CD14-positive monocyte (primary cell): ENCODE data around the gene OR4D1. TPM values are rescaled to one million over a fixed set of nuclear protein-coding genes. Genes with fewer than 3 reads are reported as not detected.
"Not testable (repeated sequence)": the region's sequence is repeated elsewhere in the genome, so short reads cannot be mapped to it uniquely, and the experiment has no call there.

Experiments used
- DNase-seq, 3 donors: peaks; one replicate each; pipeline ENCODE4 v3.0.0-alpha.2; 2011 to 2022
- H2AFZ ChIP-seq: 2 replicates; pipeline ENCODE4 v1.6.0; 2012; ENCODE audit warnings: mild to moderate bottlenecking, low read depth, low read length, inconsistent platforms; ENCODE audit not compliant: insufficient read depth, poor library complexity, severe bottlenecking
- H3K27ac ChIP-seq, 2 donors: 1 replicate in 1 of 2; 2 replicates in 1 of 2; pipeline ENCODE4 v1.5.1; 2012 to 2013; ENCODE audit warnings: low read length in 2 of 2, control low read depth in 1 of 2, inconsistent platforms in 1 of 2, low read depth in 1 of 2, mild to moderate bottlenecking in 1 of 2
- H3K27me3 ChIP-seq, 2 donors: one replicate each; pipeline versions ENCODE4 v1.6.0 to v1.6.1; 2011 to 2013; ENCODE audit warnings: low read length in 2 of 2; ENCODE audit not compliant: control insufficient read depth in 2 of 2, insufficient read depth in 2 of 2
- H3K36me3 ChIP-seq, 2 donors: replicated peaks in 1 of 2; 1 replicate in 1 of 2; 2 replicates in 1 of 2; pipeline versions ENCODE4 v1.5.1 to v1.6.1; 2012 to 2013; ENCODE audit warnings: low read length in 2 of 2, control low read depth in 1 of 2, inconsistent platforms in 1 of 2, mild to moderate bottlenecking in 1 of 2; ENCODE audit not compliant: insufficient read depth in 2 of 2, control insufficient read depth in 1 of 2
- H3K4me1 ChIP-seq, 2 donors: 1 replicate in 1 of 2; 2 replicates in 1 of 2; pipeline versions ENCODE4 v1.5.1 to v1.6.1; 2012 to 2013; ENCODE audit warnings: low read length in 2 of 2, control low read depth in 1 of 2, inconsistent platforms in 1 of 2, mild to moderate bottlenecking in 1 of 2, moderate library complexity in 1 of 2; ENCODE audit not compliant: insufficient read depth in 2 of 2, control insufficient read depth in 1 of 2
- H3K4me2 ChIP-seq: replicated peaks from 2 replicates; pipeline ENCODE3; 2012; ENCODE audit warnings: low read length, moderate library complexity, mild to moderate bottlenecking; ENCODE audit not compliant: poor library complexity, severe bottlenecking; ENCODE audit errors: extremely low read depth
- H3K4me3 ChIP-seq, 3 experiments: fragments of 200-600 bp in 1 of 3; sonication (generic) in 1 of 3; replicated peaks in 1 of 3; 1 replicate in 2 of 3; 2 replicates in 1 of 3; pipeline ENCODE4 v1.5.1; 2011 to 2013; ENCODE audit warnings: low read length in 3 of 3, mild to moderate bottlenecking in 3 of 3, control low read depth in 2 of 3, low read depth in 2 of 3, inconsistent platforms in 1 of 3, moderate library complexity in 1 of 3
- H3K79me2 ChIP-seq: 2 replicates; pipeline ENCODE4 v1.6.0; 2012; ENCODE audit warnings: mild to moderate bottlenecking, control low read depth, inconsistent platforms, low read length, moderate library complexity; ENCODE audit not compliant: insufficient read depth
- H3K9ac ChIP-seq: 2 replicates; pipeline ENCODE4 v1.6.0; 2017; ENCODE audit warnings: low read length, mild to moderate bottlenecking; ENCODE audit not compliant: insufficient read depth, poor library complexity, severe bottlenecking
- H3K9me3 ChIP-seq, 2 donors: replicated peaks in 1 of 2; 1 replicate in 1 of 2; 2 replicates in 1 of 2; pipeline versions ENCODE4 v1.5.1 to v1.6.1; 2012 to 2013; ENCODE audit warnings: low read length in 2 of 2, control low read depth in 1 of 2; ENCODE audit not compliant: control insufficient read depth in 1 of 2, insufficient read depth in 1 of 2
- H4K20me1 ChIP-seq: 2 replicates; pipeline ENCODE4 v1.6.0; 2012; ENCODE audit warnings: mild to moderate bottlenecking, low read length, control low read depth, moderate library complexity; ENCODE audit not compliant: insufficient read depth
- H3K27ac Mint-ChIP-seq, 7 donors: one replicate each; pipeline ENCODE4 v1.8.0; 2020; ENCODE audit warnings: mild to moderate bottlenecking in 7 of 7, mixed read lengths in 7 of 7, moderate library complexity in 6 of 7, inconsistent platforms in 2 of 7
- H3K27me3 Mint-ChIP-seq, 3 donors: one replicate each; pipeline ENCODE4 v1.8.0; 2021 to 2022; ENCODE audit warnings: low read depth in 3 of 3, mild to moderate bottlenecking in 3 of 3, mixed read lengths in 3 of 3, moderate library complexity in 3 of 3, inconsistent platforms in 1 of 3
- H3K36me3 Mint-ChIP-seq, 2 donors: one replicate each; pipeline ENCODE4 v1.8.0; 2020; ENCODE audit warnings: mixed read lengths in 2 of 2, inconsistent platforms in 1 of 2, mild to moderate bottlenecking in 1 of 2
- H3K4me1 Mint-ChIP-seq: one replicate; pipeline ENCODE4 v1.8.0; 2020; ENCODE audit warnings: mild to moderate bottlenecking, mixed read lengths
- H3K4me3 Mint-ChIP-seq, 2 donors: one replicate each; pipeline ENCODE4 v1.8.0; 2020; ENCODE audit warnings: mild to moderate bottlenecking in 2 of 2, mixed read lengths in 2 of 2, moderate library complexity in 1 of 2
- H3K9me3 Mint-ChIP-seq, 7 donors: one replicate each; pipeline ENCODE4 v1.8.0; 2020 to 2022; ENCODE audit warnings: mixed read lengths in 7 of 7, mild to moderate bottlenecking in 6 of 7, moderate library complexity in 6 of 7, inconsistent platforms in 2 of 7
- CTCF ChIP-seq: fragments of 200-600 bp; IDR thresholded peaks from one replicate; pipeline ENCODE4 v1.8.0; 2022; ENCODE audit warnings: antibody characterized with exemption, mild to moderate bottlenecking
- WGBS: methylation state at CpG from one replicate; pipeline ENCODE4 v1.1.5; 2013; ENCODE audit warnings: missing lambda C conversion rate; ENCODE audit not compliant: insufficient coverage; 5-methylcytosine and 5-hydroxymethylcytosine counted together
- intact Hi-C, 2 donors: fragments of 100-400 bp; cut with micrococcal nuclease; formaldehyde crosslinking; loops; one replicate each; pipeline versions ENCODE4 v1.15.0 to v1.15.1; 2023
- polyA plus RNA-seq, 3 donors: library from polyadenylated mRNA; depleted of rRNA in 1 of 3; unstranded in 2 of 3; stranded (reverse) in 1 of 3; fragments of 300-500 nt in 2 of 3; fragments of >200 nt in 1 of 3; fragmentation: Illumina TruSeq in 2 of 3; gene quantifications; 1 replicate in 2 of 3; 2 replicates in 1 of 3; pipeline ENCODE4 v1.2.3, GENCODE V29; 2012 to 2021

The OR4D1 gene
- polyA plus RNA-seq, 3 donors, result 0.03 TPM; not detected in 2

DNA sequence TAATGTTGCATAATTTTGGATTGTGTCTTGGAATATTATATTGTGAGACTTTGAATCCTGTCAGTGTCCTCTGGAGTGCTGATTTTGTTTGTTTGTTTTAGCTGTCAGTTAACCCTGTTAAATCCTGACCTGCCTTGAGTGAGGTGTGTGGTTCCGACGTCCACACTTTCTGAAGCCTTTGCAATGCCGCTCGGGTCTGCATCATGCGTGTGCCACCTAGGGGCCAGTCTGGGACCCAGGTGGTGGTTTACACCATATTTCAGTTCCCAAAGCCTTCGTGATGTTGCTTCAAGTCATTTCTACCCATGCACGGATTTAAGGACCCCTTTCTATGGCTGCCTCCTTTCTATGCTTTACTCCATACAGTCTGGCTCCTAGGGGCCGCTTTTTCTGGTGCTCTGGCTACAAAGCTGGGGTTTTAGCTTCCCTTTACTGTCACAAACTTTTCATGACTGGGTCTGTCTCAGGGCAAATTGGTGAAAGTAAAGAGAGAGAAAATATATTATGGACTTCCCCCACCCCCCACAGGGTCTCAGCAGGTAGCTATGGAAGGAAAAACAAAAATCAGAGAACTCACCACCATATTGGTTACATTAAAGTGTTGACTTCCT, 11.4 kb upstream of the OR4D1 start:
- Histone ChIP-seq H3K9me3 (no peaks in the 10 kb centered on the region), H3K27me3 (peaks cover 18% of the 10 kb centered on the region in 2 donors), H3K4me1 (no peaks in the 10 kb centered on the region), H3K9ac (no peak overlapping the region), H2AFZ (no peak overlapping the region), H3K27ac (no peak overlapping the region), H3K79me2 (no peaks in the 10 kb centered on the region), H4K20me1 (no peaks in the 10 kb centered on the region), H3K36me3 (no peaks in the 10 kb centered on the region), H3K4me2 (no peak overlapping the region), H3K4me3 (no peak overlapping the region)
- TF ChIP-seq CTCF, result no peak
- 50% methylated on average over 3 of the region's 8 CpGs for WGBS
- peaks cover 0 to 5% (median under 1%) of the 10 kb centered on the region in 7 donors for H3K9me3 Mint-ChIP-seq
- H3K4me3 Mint-ChIP-seq, result no peak overlapping the region
- peaks cover 16 to 40% (median 17%) of the 10 kb centered on the region in 3 donors for H3K27me3 Mint-ChIP-seq
- intact Hi-C loops, result no loop called here
- no peaks in the 10 kb centered on the region for H3K4me1 Mint-ChIP-seq
- no peaks in the 10 kb centered on the region for H3K36me3 Mint-ChIP-seq
- DNase-seq, result no peak
- no peak overlapping the region for H3K27ac Mint-ChIP-seq

DNA sequence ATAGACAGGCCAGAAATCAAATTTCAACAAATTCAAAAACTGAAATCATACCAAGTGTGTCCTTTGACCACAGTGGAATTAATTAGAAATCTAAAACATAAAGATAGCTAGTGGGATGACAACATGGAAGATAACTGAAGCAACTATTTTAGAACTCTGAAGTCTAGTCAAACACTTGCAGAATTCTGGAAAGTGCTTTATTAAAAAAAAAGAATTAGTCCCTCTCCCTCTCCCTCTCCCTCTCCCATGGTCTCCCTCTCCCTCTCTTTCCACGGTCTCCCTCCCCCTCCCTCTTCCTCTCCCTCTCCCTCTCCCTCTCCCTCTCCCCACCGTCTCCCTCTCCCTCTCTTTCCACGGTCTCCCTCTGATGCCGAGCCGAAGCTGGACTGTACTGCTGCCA, 6.7 kb upstream of the OR4D1 start:
- H3K27ac Mint-ChIP-seq, result no peak overlapping the region

GRCh38 chr17:58143335-58143734, 4.8 kb upstream of the OR4D1 start:
- H3K4me3 Mint-ChIP-seq, H3K27me3 ChIP-seq, H3K4me1 ChIP-seq, H3K9ac ChIP-seq, H3K4me2 ChIP-seq, H3K27ac Mint-ChIP-seq, H4K20me1 ChIP-seq, DNase-seq, H3K79me2 ChIP-seq, intact Hi-C loops, H3K36me3 ChIP-seq, H3K36me3 Mint-ChIP-seq, H3K4me3 ChIP-seq, H2AFZ ChIP-seq, H3K27ac ChIP-seq, H3K4me1 Mint-ChIP-seq: not testable (repeated sequence)
- WGBS, result no CpG with 5 or more reads among the region's 4 CpGs
- H3K9me3 Mint-ChIP-seq, result peaks cover 20 to 31% (median 27%) of the 10 kb centered on the region in 7 donors
- H3K9me3 ChIP-seq, result peaks cover 9 to 24% of the 10 kb centered on the region in 2 donors
- H3K27me3 Mint-ChIP-seq, result peaks cover 15 to 39% (median 17%) of the 10 kb centered on the region in 3 donors

More for the DNA sequence above, 6.7 kb upstream of the OR4D1 start:
- no peaks in the 10 kb centered on the region for H3K79me2 ChIP-seq
- H3K27ac ChIP-seq, result no peak overlapping the region
- intact Hi-C loops, result no loop called here
- Mint-ChIP-seq H3K27me3 (peaks cover 19 to 36% (median 19%) of the 10 kb centered on the region in 3 donors), H3K36me3 (no peaks in the 10 kb centered on the region), H3K4me1 (no peaks in the 10 kb centered on the region), H3K4me3 (no peak overlapping the region), H3K9me3 (peaks cover 19 to 30% (median 27%) of the 10 kb centered on the region in 7 donors)
- WGBS, result no CpG with 5 or more reads among the region's 5 CpGs
- H3K4me1 ChIP-seq, result no peaks in the 10 kb centered on the region
- no peaks in the 10 kb centered on the region for H4K20me1 ChIP-seq
- H3K4me3 ChIP-seq, result no peak overlapping the region
- no peak overlapping the region for H3K9ac ChIP-seq
- H3K4me2 ChIP-seq, result no peak overlapping the region
- no peak for TF ChIP-seq CTCF
- no peaks in the 10 kb centered on the region for H3K36me3 ChIP-seq
- no peak for DNase-seq
- peaks cover 9 to 24% of the 10 kb centered on the region in 2 donors for H3K9me3 ChIP-seq
- no peak overlapping the region for H2AFZ ChIP-seq
- peaks cover 12 to 13% of the 10 kb centered on the region in 2 donors for H3K27me3 ChIP-seq
